KOPT-K1 (cell line): ENCODE measurements around the gene CLNS1A.

Source experiments
- H3K27ac ChIP-seq: fragments of 200-600 bp; sonication (generic); 2 replicates; pipeline ENCODE4 v1.5.1; 2016; ENCODE audit warnings: antibody characterized with exemption, mild to moderate bottlenecking, low read depth, low read length; ENCODE audit not compliant: poor library complexity, severe bottlenecking
- H3K36me3 ChIP-seq: fragments of 200-600 bp; sonication (generic); 2 replicates; pipeline ENCODE4 v1.5.1; 2017; ENCODE audit warnings: antibody characterized with exemption, mild to moderate bottlenecking, low read length, moderate library complexity; ENCODE audit not compliant: insufficient read depth
- H3K9me3 ChIP-seq: fragments of 200-600 bp; sonication (generic); 2 replicates; pipeline ENCODE4 v1.5.1; 2017; ENCODE audit warnings: antibody characterized with exemption, low read length, mild to moderate bottlenecking; ENCODE audit not compliant: insufficient read depth, poor library complexity, severe bottlenecking

CLNS1A gene, protein sequence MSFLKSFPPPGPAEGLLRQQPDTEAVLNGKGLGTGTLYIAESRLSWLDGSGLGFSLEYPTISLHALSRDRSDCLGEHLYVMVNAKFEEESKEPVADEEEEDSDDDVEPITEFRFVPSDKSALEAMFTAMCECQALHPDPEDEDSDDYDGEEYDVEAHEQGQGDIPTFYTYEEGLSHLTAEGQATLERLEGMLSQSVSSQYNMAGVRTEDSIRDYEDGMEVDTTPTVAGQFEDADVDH

GRCh38 chr11:77637345-77638165 is at the start of gene CLNS1A:
CLNS1A (minus strand) TSS chr11:77637794; CDS start chr11:77637714, 80 bp downstream.
- Histone ChIP-seq H3K36me3 (peaks cover 21% of the 10 kb centered on the region; the same call in 1 of the 2 replicates), H3K9me3 (peaks cover 10% of the 10 kb centered on the region), H3K27ac (peak within 1 kb of the TSS; percentile 81)

DNA sequence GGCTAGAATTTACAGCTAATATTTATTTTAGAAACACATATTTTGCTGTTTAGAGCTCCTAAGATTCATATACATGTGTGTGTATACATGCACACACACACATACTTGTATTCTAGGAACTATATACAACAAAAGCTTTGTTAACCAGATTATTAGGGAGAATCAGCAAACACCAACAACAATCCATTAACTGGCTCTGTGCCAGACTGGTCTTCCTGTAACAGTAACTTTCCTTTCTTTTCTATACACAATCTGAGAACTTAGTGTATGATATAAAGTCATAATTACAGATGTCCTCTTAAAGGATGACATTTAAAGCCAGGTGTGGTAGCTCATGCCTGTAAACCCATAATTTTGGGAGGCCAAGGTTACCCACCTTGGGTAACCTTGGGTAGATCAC is 49.5 kb upstream of the CLNS1A start:
- Histone ChIP-seq H3K9me3 (no peaks in the 10 kb centered on the region), H3K27ac (no peak overlapping the region), H3K36me3 (peaks cover 94% of the 10 kb centered on the region)

DNA sequence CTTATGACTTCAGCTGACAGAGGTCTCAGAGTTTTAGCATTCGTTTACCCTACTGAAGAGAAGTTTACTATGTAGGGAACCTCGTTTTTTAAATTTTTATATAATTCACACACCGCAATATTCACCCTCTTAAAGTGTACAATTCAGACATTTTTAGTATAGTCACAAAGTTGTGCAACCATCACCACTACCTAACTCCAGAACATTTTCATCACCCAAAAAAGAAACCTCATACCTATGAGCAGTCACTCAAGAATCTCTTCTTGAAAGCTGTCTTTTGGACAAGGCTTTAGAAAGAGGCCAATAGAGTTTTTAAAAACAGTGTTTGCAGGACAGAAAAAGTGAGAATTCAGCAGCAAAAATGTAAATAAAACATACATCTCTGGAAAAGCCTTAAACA is 39.5 kb upstream of the CLNS1A start:
- H3K36me3 ChIP-seq = peaks cover 95% of the 10 kb centered on the region
- H3K9me3 ChIP-seq = no peaks in the 10 kb centered on the region
- H3K27ac ChIP-seq = no peak overlapping the region

- Histone ChIP-seq H3K27ac (no peak overlapping the region), H3K9me3 (no peaks in the 10 kb centered on the region), H3K36me3 (peaks cover 98% of the 10 kb centered on the region)
Observed at GRCh38 chr11:77672264-77672663, 34.7 kb upstream of the CLNS1A start.

DNA sequence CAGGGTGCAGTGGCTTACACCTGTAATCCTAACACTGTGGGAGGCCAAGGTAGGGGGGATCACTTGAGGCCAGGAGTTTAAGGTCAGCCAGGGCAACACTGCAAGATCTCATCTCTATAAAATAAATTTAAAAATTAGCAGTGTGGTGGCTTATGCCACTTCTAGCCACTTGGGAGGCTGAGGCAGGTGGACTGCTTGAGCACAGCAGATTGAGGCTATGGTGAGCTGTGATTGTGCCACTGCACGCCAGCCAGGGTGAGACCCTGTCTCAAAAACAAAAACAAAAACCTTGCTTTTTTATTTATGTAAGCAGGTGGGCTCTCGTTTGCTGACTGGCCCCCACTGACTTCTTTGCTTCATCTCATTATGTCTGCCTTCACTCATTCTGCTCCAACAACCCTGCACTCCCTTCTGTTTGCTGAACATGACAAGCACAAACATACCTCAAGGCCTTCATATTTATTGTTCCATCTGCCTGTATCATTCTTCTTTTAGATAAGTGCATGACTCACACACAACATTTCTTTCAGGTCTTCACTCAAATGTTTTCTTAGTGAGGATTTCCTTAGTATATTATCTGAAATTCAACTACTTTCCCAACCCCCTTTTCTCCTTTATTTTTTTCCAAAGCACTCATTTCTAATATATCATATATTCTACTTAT is 32.4 kb upstream of the CLNS1A start:
- no peaks in the 10 kb centered on the region for H3K9me3 ChIP-seq
- H3K36me3 ChIP-seq = peaks cover 97% of the 10 kb centered on the region
- no peak overlapping the region for H3K27ac ChIP-seq

- no peak overlapping the region for H3K27ac ChIP-seq
- peaks cover 97% of the 10 kb centered on the region for H3K36me3 ChIP-seq
- H3K9me3 ChIP-seq = no peaks in the 10 kb centered on the region
Observed at GRCh38 chr11:77668760-77669159, 31.2 kb upstream of the CLNS1A start.

DNA sequence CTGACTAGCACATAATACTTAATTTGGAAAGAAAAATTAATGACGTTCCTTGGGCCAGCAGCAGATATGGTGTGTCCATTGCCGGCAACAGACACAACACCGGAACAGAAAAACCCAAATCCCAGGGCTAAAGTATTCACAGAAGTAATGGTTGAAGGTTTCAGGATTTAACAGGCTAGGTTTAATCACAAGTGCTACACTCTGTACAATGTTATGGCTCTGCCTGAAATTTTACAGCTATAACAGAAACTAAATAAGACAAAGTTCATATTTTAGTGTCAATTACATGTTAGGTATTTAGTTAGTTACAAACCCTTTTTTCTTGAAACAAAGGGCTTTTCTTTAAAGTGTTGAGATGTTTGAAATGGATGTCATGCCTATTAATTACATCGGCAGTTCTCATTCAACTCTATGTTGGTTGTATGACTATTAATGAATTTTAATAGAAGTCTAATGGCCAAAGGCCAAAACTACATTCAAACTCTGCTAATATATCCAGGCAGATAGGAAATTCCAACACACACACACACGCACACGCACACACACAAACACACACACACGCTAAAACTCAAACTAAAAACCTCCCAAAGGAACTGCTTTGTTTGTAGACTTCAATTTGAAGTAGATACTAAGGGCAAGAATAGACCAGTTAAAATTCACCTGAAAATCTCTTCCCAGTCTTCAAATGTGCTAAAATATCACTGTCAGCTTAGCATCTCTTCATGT is 27.8 kb upstream of the CLNS1A start:
- no peak overlapping the region for H3K27ac ChIP-seq
- H3K9me3 ChIP-seq = no peaks in the 10 kb centered on the region
- H3K36me3 ChIP-seq = peaks cover 73% of the 10 kb centered on the region

- H3K27ac ChIP-seq = no peak overlapping the region
- no peaks in the 10 kb centered on the region for H3K9me3 ChIP-seq
- H3K36me3 ChIP-seq = peaks cover 36% of the 10 kb centered on the region
Observed at GRCh38 chr11:77661670-77662069, 24.1 kb upstream of the CLNS1A start.

- Histone ChIP-seq H3K27ac (no peak overlapping the region), H3K9me3 (no peaks in the 10 kb centered on the region), H3K36me3 (peaks cover 30% of the 10 kb centered on the region)
Observed at GRCh38 chr11:77660947-77661346, 23.4 kb upstream of the CLNS1A start.

DNA sequence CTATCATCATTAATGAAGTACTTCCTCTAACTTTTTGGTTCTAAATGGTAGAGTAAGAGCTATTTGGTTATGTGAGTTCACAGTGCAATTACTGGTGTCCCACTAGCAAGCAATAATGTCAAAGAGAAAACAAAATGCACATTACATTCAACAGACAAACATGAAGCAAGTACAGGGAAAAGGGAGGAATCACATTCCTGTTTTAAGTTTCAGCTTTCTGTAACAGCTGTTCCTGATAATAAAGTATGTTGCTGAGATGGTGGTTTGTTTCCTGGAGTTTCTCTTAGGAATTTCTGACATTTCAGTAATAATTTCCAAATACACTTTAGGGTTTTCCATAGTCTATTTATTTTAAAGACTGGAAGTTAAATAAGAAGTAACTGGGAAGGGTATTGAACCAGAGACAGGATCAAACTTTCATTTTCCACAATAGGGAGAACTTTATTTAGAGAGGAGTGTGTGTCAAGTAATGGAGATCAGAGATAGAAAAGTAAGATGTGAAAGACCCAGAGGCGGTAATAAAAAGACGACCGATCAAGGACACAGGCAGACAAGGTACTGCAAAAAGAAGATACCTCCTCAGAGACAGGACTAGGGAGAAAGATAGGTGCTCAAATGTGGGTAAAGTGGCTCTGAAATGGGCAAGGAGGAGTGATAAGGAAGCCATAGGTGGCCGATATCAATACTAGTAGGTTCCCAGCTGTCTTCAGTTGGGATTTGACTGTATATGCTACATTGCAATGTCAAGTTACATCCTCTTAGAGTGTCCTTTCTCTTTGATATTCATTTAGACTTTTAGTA is 20.8 kb upstream of the CLNS1A start:
- H3K9me3 ChIP-seq = no peaks in the 10 kb centered on the region
- H3K36me3 ChIP-seq = peaks cover 6% of the 10 kb centered on the region; the same call in 1 of the 2 replicates
- H3K27ac ChIP-seq = no peak overlapping the region

DNA sequence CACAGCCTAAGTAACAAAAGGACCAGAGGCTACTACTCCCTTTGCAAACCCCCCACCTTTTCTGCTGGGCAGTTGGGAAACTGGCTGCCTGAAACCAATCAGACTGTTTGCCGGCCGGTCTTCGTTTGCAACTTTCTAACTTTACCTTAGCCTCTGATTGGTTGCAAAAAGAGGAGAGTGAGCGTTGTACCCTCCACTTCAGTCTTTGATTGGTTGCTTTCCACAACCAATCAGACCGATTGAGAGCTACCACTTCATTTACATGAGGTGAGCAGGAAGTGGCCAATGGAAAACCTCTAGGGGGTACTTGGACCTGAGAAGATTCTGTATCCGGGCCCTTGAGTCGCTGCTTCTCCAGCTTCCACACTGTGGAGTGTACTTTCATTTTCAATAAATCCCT is 18.8 kb upstream of the CLNS1A start:
- H3K9me3 ChIP-seq = no peaks in the 10 kb centered on the region
- no peaks in the 10 kb centered on the region for H3K36me3 ChIP-seq
- H3K27ac ChIP-seq = no peak overlapping the region

DNA sequence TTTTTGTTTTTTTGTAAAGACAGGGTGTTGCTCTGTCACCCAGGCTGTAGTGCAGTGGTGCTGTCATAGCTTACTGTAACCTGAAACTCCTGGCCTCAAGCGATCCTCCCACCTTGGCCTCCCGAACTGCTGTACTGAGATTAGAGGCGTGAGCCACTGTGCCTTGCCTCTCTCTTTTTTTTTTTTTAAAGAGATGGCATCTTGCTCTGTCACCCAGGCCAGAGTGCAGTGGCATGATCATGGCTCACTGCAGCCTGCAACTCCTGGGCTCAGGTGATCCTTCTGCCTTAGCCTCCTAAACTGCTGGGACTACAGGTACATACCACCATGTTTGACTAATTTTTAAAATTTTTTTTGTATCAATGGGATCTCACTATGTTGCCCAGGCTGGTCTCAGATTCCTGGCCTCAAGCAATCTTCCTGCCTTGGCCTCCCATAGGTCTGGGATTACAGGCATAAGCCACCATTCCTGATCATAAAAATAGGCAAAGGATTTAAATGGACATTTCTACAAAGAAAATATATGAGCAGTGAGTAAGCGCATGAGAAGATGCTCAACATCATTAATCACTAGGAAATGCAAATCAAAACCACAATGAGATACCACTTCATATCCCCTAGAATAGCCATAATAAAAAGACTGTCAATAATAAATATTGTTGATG is 17.3 kb upstream of the CLNS1A start:
- no peaks in the 10 kb centered on the region for H3K9me3 ChIP-seq
- H3K27ac ChIP-seq = no peak overlapping the region
- no peaks in the 10 kb centered on the region for H3K36me3 ChIP-seq

- Histone ChIP-seq H3K36me3 (no peaks in the 10 kb centered on the region), H3K9me3 (no peaks in the 10 kb centered on the region), H3K27ac (no peak overlapping the region)
Observed at GRCh38 chr11:77650123-77650522, 12.5 kb upstream of the CLNS1A start.
